NCI-H2081 treated with DMSO at 0.1 percent for 48 hours (cell line): ENCODE data around the gene CCDC12.
A peak's percentile ranks its signal among the peaks of the same experiment; 100 is the strongest.
"Not testable (repeated sequence)": the region's sequence is repeated elsewhere in the genome, so short reads cannot be mapped to it uniquely, and the experiment has no call there.

ENCODE experiments used
- DNase-seq: peaks from one replicate; lab custom pipeline; 2025; lab: John Stamatoyannopoulos, UW

The CCDC12 gene

GRCh38 chr3:46978985-46979944 lies 2.7 kb upstream of the CCDC12 start, which contains the start of gene NBEAL2:
TSS of gene NBEAL2 (plus strand) at chr3:46979666. CDS start at chr3:46979862, 196 bp downstream.
- peak; percentile 57 for DNase-seq

- no peak for DNase-seq
Observed at GRCh38 chr3:46978381-46978780, 1.8 kb upstream of the CCDC12 start.

- no peak for DNase-seq
Observed at GRCh38 chr3:46977811-46978195, 1.3 kb upstream of the CCDC12 start.

- no peak for DNase-seq
Observed at GRCh38 chr3:46974421-46975171, 1.9 kb downstream of the CCDC12 start.

- DNase-seq: no peak
Observed at GRCh38 chr3:46972396-46972795, 4.1 kb downstream of the CCDC12 start.

GRCh38 chr3:46971742-46972141 lies 4.8 kb downstream of the CCDC12 start:
- DNase-seq: no peak

GRCh38 chr3:46971151-46971550 lies 5.4 kb downstream of the CCDC12 start:
- no peak for DNase-seq

- no peak for DNase-seq
Observed at GRCh38 chr3:46970391-46971091, 6.0 kb downstream of the CCDC12 start.

GRCh38 chr3:46968783-46969428 lies 7.6 kb downstream of the CCDC12 start:
- no peak for DNase-seq

- no peak for DNase-seq
Observed at GRCh38 chr3:46966811-46967210, 9.7 kb downstream of the CCDC12 start.

GRCh38 chr3:46965151-46965550 lies 11.4 kb downstream of the CCDC12 start:
- no peak for DNase-seq

GRCh38 chr3:46964038-46964590 lies 12.4 kb downstream of the CCDC12 start:
- DNase-seq: not testable (repeated sequence)

GRCh38 chr3:46962990-46963389 lies 13.6 kb downstream of the CCDC12 start:
- no peak for DNase-seq

- DNase-seq: no peak
Observed at GRCh38 chr3:46962427-46962826, 14.1 kb downstream of the CCDC12 start.

GRCh38 chr3:46960835-46961234 lies 15.7 kb downstream of the CCDC12 start:
- DNase-seq: no peak

- DNase-seq: no peak
Observed at GRCh38 chr3:46960081-46960701, 16.4 kb downstream of the CCDC12 start.

GRCh38 chr3:46959161-46959511 lies 17.4 kb downstream of the CCDC12 start:
- no peak for DNase-seq

GRCh38 chr3:46958467-46959160 lies 17.9 kb downstream of the CCDC12 start:
- DNase-seq: no peak

GRCh38 chr3:46957092-46957820 lies 19.3 kb downstream of the CCDC12 start:
- DNase-seq: no peak

- no peak for DNase-seq
Observed at GRCh38 chr3:46955801-46956259, 20.7 kb downstream of the CCDC12 start.
